HT1080 (cell line): ENCODE results near the gene DAZL. TPM values are rescaled to one million over a fixed set of nuclear protein-coding genes. Genes with fewer than 3 reads are reported as not detected.

Source experiments
- DNase-seq: peaks from one replicate; pipeline ENCODE4 v3.0.0-alpha.2; 2015; ENCODE audit warnings: low read depth
- total RNA-seq: library from RNA; depleted of rRNA; stranded (reverse); fragments of >200 nt; shearing (Covaris generic); gene quantifications from 2 replicates; pipeline ENCODE4 v1.2.3, GENCODE V29; 2014

DAZL gene
- total RNA-seq, 1 experiment from 2014 or later, result not detected

DNA sequence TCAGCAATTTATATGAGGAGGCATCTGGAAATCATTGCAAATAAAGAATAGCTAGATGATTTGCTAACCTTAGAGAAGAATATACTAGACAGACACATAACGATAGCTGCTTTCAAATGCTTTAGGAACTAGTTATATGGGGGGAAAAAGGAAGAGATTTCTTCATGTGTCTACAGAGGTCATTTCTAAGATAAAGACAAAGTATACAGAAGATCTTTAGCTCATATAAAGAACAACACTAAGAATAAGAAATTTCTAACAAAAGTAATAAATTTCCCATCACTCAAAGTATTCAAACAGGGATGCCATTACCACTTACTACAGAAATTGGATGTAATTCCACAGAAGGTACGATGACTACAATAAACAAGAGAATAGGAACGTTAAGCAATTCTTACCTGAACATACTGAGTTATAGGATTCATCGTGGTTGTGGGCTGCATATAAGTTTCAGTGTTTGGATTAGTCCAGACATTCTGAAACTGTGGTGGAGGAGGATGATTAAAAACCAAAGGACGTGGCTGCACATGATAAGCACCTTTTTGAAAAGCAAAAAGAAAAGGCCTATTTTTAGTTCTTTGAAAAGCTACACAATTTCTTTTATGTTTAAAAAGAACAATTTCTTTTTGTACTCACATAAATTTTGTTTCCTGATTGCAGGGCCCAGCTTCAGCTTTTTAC lies 8.7 kb downstream of the DAZL start:
- no peak for DNase-seq

DNA sequence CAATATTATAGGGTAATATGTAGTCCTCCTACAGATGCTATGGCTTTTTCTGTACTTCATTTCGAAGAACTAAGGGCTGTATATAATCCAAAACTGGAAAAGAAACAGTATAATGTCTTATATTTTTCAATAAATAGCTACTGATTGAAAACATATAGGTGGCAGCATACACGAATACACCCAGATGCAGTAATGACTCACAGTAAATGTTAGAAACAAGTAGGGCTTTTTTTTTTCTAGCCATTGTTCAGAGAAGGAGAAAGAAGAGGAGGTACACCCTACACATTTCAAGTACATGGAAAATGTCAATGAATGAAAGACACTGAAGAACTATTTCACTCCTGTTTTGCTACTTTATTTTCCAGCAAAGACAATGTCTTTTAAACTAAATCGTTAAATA lies 9.4 kb downstream of the DAZL start:
- peak; percentile 39 for DNase-seq

DNA sequence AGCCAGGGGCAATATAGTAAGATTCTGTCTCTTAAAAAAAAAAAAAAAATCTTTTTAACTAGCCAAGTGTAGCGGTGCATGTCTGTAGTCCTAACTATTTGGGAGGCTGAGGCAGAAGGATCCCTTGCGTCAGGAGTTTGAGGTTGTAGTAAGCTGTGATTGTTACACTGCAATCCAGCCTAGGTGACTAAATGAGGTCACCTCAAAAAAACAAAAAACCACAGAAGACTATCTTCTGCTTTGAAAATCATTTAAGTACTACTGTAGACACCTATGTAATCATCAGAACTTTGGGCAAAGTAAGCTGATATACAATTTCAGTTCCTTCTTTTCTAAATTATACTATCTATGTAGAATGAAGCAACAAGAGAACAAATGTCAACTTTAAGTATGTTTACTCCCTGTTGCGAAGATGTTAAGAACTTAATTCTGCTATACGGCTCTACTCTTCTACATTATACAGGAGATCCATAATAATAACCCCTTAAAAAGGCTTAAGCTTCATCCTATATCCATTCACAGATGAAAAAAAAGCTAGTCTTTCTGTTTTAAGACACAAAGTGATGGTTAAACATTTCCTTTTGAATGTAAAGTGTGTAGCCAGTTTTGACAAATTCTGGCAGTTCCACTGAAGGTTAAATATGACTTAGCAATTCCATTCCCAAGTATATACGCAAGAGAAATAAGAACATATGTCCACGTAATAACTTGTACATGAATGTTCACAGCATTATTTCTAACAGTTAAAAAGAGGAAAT lies 15.2 kb downstream of the DAZL start:
- DNase-seq, result no peak

DNA sequence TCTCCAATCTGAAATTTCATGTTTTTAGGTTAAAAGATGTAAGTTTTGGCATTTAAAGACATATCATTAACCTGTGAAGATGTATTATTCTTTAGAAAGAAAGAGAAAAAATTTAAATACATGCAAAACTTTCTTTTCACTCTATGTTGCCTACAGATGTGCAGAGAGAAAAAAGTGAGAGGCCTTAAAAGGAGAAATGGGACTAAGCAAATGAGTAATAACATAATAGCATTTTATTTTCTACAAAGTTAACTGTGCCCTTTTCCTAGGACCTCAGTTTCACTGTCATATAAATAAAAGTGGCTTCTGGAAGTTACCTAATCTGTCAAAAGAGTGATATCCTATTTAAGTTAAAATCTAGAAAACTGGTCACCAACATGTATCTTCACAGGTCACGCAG lies 16.1 kb downstream of the DAZL start:
- no peak for DNase-seq

DNA sequence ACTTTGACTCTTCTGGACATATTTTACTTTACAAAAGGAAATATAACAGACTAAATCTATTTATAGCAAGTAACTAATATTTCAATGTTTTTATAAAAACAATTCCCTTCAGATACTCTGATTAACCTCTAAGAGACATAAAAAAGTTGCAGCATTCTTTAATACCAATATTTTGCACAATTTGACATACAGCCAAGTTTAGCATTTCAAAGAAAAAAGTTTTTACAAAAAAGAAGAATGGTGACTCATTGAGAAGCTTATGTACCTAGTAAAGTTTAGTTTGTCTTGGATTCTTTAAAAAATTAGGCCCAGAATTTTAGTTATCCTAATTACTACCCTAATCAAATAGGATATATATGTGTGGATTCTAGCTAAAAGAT lies 17.6 kb downstream of the DAZL start:
- DNase-seq, result no peak

DNA sequence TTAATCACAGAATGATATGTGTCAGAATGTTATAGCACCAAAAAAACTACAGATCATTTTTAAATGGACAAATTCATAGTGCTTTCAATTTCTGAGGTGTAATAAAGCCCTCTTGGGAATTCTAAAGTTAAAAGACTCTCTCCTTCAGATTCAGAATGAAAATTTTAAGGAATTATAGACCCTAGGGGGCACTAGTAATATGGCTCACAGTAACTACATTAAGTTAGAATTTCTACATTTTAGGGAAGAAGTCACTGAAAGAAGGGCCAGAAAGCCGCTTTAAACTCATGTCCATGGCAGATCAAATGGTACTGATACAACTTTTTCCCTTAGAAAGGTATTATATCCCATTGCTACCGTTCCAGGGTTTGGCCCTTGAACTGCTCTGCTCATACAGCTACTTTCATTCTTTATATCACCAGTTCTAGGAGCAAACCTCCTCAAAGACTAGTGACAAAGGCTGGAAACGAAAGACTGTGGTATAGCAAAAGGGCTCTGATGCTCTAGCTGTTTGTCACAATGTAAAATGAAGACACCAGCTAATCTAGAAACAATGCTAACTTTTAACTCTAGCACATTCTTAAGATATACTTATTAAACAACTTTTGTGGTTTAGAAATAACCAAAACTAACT lies 18.1 kb downstream of the DAZL start:
- DNase-seq, result no peak

DNA sequence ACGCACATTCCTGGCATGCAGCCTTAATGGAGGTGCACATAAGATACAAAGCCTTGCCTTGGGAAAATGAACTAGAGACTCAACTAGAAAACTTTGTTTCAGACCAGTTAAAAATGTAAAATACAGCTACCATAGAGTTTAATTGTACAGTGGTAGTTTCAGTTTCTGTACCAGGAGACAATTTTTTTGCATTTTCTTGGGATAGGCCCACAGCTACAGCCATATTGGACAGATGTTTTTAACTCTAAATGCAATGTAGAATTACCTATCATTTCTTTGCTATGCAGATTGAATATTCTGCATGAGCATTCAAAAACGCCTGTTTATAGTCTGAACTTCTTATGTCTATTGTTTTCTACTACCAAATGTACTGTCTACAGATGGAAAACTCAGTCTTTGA lies 20.3 kb downstream of the DAZL start:
- DNase-seq, result no peak

DNA sequence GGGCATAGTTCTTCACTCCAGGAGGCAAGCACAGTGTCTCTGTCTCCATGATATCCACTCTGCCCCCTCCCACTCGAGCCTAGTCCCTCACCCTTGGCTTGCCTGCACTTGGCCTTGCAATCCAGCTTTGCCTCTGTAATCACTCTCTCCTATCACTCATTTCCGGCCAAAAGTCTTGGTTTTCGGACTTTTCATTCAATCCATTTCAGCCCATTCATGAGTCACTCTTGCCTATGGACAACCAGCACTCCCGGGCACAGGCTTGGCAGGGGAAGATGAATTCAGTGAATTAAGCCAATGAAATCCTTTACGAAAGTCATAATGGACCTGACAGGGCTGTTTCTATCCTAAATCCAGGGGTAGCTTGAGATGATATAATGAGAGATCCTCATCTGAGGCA lies 21.7 kb downstream of the DAZL start:
- DNase-seq, result peak; percentile 84

DNA sequence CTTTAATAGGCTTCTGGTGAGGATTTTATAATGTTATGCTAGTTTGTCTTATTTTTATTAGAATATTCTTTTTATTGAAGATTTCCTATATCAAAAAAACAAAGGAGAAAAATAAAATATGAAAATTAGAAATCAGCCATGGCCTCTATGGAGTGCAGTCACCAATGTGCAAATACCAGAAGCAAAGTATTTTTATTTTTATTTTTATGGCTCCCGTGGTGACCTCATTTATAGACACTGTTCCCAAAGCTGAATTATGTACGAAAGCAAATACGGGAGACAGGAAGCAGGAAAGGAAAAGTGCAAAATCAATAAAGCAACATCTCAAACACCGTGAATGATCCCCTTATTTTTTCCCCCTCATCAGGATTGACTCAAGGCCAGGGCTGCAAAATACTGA lies 35.1 kb downstream of the DAZL start:
- no peak for DNase-seq

DNA sequence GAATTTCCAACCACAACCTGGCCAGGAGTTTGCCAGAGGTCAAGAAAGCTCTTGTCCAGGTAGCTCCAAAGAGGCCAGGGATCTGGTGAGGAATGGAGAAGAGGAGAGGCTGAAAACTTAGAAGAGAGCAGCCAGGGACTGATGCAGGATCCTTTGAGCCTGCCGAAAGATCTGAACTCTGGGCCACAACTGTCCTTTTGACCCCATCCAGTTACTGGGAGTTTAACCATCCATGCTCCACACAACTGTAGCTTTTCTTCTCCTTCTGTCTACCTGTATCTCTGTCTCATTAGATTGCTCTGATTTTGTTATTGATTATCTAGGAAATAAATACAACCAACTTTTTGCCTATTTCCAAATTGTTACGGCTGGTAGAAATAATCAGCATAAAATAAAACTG lies 36.7 kb downstream of the DAZL start:
- DNase-seq, result no peak

DNA sequence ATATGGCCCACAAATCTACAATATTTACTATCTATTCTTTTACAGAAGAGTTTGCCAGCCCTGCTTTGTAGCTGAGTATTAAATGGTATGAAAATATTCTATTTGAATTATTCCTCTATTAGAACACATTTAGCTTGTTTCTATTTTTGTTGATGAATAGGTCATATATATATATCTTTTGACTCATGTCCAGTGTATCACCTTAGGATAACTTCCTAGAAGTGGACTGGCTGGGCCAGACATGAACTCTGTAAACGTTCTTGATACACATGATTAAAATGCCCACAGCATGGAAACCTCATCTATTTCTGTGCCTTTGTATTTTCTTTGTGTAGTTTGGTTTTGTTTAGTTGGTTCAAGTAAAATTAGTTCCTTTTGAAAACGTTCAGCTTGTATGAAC lies 37.1 kb downstream of the DAZL start:
- DNase-seq, result no peak

DNA sequence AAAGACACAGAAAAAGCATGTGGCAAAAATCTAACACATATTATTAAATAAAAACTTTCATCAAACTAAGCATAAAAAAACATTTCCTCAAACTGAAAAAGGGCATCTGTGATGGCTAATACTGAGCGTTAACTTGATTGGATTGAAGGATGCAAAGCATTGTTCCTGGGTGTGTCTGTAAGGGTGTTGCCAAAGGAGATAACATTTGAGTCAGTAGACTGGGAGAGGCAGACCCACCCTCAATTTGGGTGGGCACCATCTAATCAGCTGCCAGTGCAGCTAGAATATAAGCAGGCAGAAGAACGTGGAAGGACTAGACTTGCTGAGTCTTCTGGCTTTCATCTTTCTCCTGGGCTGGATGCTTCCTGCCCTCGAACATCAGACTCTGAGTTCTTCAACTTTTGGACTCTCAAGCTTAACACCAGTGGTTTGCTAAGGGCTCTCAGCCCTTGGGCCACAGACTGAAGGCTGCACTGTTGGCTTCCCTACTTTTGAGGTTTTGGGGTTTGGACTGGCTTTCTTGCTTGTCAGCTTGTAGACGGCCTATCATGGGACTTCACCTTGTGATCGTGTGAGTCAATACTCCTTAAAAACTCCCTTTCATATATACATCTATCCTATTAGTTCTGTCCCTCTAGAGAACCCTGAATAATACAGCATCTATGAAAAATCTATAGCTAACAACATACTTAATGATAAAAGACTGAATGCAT lies 45.4 kb downstream of the DAZL start:
- no peak for DNase-seq

DNA sequence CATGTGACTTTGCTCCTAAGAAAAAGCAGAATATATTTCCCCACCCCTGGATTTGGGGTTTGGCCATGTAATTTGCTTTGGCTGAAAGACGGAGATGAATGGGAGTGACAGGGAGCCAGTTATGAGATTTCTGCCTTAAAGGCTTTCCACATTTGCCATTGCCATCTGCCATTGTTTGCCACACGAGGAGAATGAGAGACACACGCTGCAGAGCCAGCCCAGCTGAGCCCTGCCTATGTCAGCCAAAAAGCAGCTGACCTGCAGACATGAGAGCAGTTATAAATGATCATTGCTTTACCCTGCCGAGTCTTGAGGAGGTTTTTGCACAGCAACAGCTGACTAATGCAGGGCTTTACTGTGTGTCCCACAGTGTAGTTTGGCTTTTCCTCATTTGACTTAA lies 51.1 kb downstream of the DAZL start:
- no peak for DNase-seq

DNA sequence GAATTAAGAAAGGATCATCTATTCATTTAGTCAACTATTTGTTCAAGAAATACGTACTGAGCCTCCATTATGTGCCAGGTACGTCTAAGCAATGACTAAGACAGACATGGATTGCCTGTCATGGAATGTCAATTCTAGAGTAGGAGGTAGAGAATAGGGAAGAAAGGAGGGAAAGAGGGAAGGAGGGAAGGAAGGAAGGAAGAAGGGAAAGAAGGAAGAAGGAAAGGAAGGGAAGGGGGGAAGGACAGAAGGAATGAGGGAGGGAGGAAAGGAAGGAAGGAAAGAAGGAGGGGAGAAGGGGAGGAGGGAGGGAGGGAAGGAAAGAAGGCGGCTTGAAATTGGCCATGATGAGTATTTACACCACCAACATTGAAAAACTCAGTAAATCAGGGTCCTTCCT lies 52.5 kb downstream of the DAZL start:
- no peak for DNase-seq

DNA sequence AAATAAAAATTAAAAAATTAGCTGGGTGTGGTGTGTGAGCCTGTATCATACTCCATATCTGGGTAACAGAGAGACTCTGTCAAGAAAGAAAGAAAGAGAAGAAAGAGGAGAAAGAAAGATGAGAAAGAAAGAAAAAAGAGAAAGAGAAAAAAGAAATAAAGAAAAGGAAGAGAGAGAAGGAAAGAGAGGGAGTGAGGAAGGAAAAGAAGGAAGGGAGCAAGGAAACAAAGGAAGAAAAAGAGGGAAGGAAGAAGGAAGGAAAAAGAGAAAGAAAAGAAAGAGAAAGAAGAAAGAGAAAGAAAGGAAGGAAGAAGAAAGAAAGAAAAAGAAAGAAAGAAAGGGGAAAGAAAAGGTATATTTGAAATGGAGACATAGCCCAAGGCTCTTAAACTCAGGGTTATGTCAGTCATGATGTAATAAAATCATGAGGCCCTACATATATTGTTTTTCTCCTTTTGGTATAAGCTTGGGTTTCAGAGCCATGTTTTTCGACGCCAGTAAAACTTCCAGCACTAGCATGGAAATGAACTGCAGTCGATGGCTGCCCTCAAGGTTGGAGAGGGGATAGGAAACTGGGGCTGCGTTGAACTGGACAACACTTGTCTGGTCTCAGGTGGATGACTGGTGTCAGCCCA lies 53.8 kb downstream of the DAZL start:
- no peak for DNase-seq

DNA sequence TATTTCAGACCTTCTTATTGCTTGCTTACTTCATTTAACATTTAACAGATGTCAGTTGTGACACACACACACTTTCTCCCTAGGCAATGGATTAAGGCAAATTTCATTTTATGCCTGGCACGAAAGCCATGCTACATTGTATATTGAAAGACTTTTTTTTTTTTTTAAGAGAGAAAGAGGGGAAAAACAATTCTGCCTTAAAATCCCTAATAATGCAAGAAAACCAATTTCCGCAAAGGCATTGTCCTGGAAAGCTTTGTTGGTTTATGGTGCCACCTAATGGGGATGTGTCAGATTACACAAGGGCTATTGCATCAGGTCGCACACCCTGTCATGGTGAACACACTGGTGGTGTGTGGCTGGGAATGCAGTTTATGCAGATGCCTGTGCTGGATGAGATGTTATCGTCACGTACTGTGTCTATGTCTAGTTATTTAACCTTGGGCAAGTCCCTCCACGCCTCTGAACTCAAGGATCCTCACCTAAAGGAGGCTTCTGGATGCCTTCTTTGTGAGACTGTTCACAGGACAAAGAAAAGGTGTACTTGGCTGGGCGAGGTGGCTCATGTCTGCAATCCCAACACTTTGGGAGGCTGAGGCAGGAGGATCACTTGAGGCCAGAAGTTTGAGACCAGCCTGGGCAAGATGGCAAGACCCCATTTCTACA lies 54.4 kb downstream of the DAZL start:
- peak; percentile 78 for DNase-seq

DNA sequence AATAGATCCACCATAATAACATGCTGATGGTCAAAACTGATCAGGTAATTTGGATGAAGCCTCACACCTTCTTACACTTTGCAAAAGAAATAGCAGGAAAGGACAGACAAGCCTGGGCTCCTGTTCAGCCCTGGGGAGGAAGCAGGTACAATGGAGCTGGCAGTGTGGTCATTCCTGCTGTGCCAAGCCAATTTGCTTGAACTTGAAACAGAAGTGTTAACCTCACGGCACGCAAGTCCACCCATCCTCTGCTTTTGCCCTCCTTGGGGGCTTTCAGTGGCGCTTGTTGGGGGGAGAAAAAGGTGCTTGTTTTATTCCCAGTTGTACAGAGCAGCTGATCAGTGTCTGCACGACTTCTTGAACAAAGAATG lies 54.9 kb downstream of the DAZL start:
- no peak for DNase-seq

DNA sequence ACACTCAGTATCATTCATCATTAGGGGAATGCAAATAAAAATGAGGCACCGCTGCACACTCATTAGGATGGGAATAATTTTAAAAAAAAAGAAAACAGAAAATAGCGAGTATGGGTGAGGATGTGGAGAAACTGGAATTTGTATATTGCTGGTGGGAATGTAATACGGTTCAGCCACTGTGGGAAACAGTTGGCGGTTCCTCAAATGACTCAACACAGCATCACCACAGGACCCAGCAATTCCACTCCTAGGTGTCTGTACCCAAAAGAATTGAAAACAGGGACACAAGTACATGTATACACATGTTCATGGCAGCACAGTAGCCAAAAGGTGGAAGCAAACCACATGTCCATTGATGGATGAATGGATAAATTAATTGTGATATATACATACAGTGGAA lies 56.5 kb downstream of the DAZL start:
- DNase-seq, result peak; percentile 88

DNA sequence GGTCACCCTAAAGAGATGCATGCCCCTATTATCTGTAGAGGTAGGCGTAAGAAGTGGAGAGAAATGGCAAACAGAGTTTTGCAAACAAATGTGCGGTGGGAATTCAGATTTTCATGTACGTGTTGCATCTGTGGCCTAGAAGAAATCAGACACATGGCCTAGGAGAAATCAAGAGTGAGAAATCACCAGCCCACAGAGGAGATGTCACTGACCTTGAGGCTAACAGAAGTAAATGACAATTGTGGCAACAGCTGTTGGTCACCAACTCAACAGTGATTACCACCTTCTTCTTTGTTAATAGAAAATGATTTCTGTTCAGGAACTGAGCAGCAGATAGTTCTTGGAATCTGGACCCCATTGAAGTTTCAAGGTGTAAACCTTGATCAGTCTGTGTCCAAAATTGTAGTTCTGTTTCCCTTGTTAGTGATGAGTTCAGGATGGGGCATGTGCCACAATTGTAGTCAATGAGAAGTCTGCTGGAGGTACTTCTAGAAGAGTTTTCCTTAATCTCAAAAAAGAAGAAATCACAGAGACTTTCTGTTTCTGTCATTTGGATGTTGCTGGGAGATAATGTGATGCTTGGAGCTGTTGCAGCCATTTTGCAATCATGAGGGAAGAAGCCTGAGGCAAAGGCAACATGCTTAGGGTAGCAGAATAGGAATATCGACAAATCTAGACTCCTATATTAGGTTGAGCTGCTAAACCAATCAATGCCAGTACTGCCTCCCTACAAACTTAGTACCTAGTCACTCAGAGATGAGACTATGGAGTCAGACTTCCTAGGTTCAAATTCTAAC lies 57.5 kb downstream of the DAZL start:
- DNase-seq, result no peak
